Testis (tissue), 3 donors: ENCODE measurements around the gene LRRN2. TPM values are rescaled to one million over a fixed set of nuclear protein-coding genes. Genes with fewer than 3 reads are reported as not detected.

Experiments
- DNase-seq: peaks from one replicate; pipeline ENCODE4 v3.0.0-alpha.2; 2019
- H3K27ac ChIP-seq, 2 donors: fragments of 200-600 bp; sonication (generic); one replicate each; pipeline ENCODE4 v1.5.1; 2019
- H3K27me3 ChIP-seq: fragments of 200-600 bp; sonication (generic); one replicate; pipeline ENCODE4 v1.5.1; 2019
- H3K36me3 ChIP-seq: fragments of 200-600 bp; sonication (generic); one replicate; pipeline ENCODE4 v1.5.1; 2017; ENCODE audit warnings: low read depth; ENCODE audit errors: missing control alignments
- H3K4me1 ChIP-seq: fragments of 200-600 bp; sonication (generic); one replicate; pipeline ENCODE4 v1.5.1; 2019
- H3K4me3 ChIP-seq, 2 donors: fragments of 200-600 bp; sonication (generic); one replicate each; pipeline ENCODE4 v1.5.1; 2017 to 2019
- H3K9me3 ChIP-seq: fragments of 200-600 bp; sonication (generic); one replicate; pipeline ENCODE4 v1.5.1; 2017
- CTCF ChIP-seq, 3 experiments: fragments of 450-650 bp in 2 of 3; fragments of 200-600 bp in 1 of 3; sonication (generic) in 1 of 3; IDR thresholded peaks; one replicate each; pipeline ENCODE4 v1.5.1; 2016 to 2019; ENCODE audit warnings: antibody characterized with exemption in 3 of 3, mild to moderate bottlenecking in 2 of 3, moderate library complexity in 1 of 3
- POLR2A ChIP-seq: fragments of 450-650 bp; IDR thresholded peaks from one replicate; pipeline ENCODE4 v1.6.1; 2017; ENCODE audit warnings: antibody characterized with exemption, mild to moderate bottlenecking, moderate library complexity
- WGBS, 2 donors: methylation state at CpG; one replicate each; pipeline ENCODE4 v1.1.5; 2018; 5-methylcytosine and 5-hydroxymethylcytosine counted together
- intact Hi-C: fragments of 100-400 bp; cut with DNase I; formaldehyde crosslinking; loops from one replicate; pipeline ENCODE4 v1.15.1; 2023; ENCODE audit warnings: low total_unique reads
- polyA plus RNA-seq: library from polyadenylated mRNA; stranded (reverse); fragments of 350-450 nt; fragmentation: Illumina TruSeq; extraction: RNeasy Lipid Tissue Mini Kit (QIAGEN cat#74804); gene quantifications from one replicate; pipeline ENCODE4 v1.2.3, GENCODE V29; 2014; ENCODE audit warnings: low read depth, low replicate concordance; ENCODE audit not compliant: insufficient read depth
- total RNA-seq, 2 donors: library from RNA; depleted of rRNA; stranded (reverse); fragments of >200 nt; gene quantifications; one replicate each; pipeline ENCODE4 v1.2.3, GENCODE V29; 2016

LRRN2 gene
- total and polyA plus RNA-seq, 3 donors from 2014 or later: 16.7 to 27.4 (median 19.5) TPM

DNA sequence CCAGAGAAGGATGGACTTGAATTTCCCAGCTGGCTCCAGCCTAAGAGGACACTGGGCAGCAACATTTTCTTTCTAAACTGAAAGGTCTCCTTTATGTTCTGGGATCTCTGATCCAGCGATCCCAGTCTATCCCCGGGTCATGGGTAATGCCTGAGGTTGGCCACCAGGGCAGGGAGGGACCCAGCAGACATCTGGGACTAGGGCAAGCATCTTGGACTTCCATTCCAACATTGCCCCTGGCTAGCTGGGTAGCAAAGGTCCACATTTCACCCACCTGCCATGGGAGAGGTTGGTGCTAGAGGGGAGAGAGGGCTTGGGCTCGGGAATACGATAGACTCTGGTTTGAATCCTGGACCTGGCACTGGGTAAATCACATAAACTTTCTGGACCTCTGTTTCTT lies 84.6 kb downstream of the LRRN2 start:
- no peaks in the 10 kb centered on the region for H3K9me3 ChIP-seq
- H3K27me3 ChIP-seq: no peaks in the 10 kb centered on the region
- peak in 1 of 3 experiments; percentile 16 for TF ChIP-seq CTCF (IDR thresholded peaks at IDR 0.05)
- TF ChIP-seq POLR2A: no peak
- H3K27ac ChIP-seq: peak overlapping the region in 1 of 2 donors; percentile 47
- intact Hi-C loops: no loop called here
- H3K4me1 ChIP-seq: peaks cover 12% of the 10 kb centered on the region
- no peak for DNase-seq
- no peak overlapping the region for H3K4me3 ChIP-seq
- no peaks in the 10 kb centered on the region for H3K36me3 ChIP-seq
- 74 to 95% methylated on average over 4 of the region's 4 CpGs for WGBS, 2 donors

DNA sequence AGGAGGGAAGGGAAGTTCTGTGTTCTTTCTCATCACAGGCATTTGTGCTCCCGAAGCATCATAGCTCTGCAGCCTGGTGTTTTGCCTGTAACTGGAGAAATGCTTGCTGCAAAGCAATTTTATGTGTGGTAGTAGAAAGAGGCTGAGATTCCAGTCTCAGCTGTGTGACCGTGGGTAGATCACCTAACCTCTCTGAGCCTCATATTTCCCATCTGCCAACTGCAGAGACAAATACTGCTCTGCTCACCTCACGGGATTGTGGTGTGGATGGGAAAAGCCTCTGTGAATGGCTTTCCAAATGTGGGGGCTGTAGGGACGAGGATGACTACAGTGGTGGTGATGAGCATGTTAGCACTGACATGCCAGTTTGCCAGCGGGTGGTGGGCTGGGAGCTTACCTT lies 85.3 kb downstream of the LRRN2 start:
- H3K27ac ChIP-seq: no peak overlapping the region
- H3K4me3 ChIP-seq: no peak overlapping the region
- H3K36me3 ChIP-seq: no peaks in the 10 kb centered on the region
- intact Hi-C loops: no loop called here
- peaks cover 12% of the 10 kb centered on the region for H3K4me1 ChIP-seq
- H3K9me3 ChIP-seq: no peaks in the 10 kb centered on the region
- no peak for DNase-seq
- WGBS, 2 donors: 78 to 80% methylated on average over 5 of the region's 5 CpGs
- TF ChIP-seq CTCF (IDR thresholded peaks at IDR 0.05): no peak
- no peak for TF ChIP-seq POLR2A
- no peaks in the 10 kb centered on the region for H3K27me3 ChIP-seq

GRCh38 chr1:204599596-204599995 lies 85.9 kb downstream of the LRRN2 start:
- Histone ChIP-seq H3K27ac (no peak overlapping the region), H3K27me3 (no peaks in the 10 kb centered on the region), H3K36me3 (no peaks in the 10 kb centered on the region), H3K4me1 (peaks cover 12% of the 10 kb centered on the region), H3K9me3 (no peaks in the 10 kb centered on the region), H3K4me3 (no peak overlapping the region)
- DNase-seq: no peak
- WGBS, 2 donors: 46 to 85% methylated on average over 7 to 10 of the region's 10 CpGs
- intact Hi-C loops: no loop called here
- TF ChIP-seq POLR2A: no peak
- no peak for TF ChIP-seq CTCF (IDR thresholded peaks at IDR 0.05)

DNA sequence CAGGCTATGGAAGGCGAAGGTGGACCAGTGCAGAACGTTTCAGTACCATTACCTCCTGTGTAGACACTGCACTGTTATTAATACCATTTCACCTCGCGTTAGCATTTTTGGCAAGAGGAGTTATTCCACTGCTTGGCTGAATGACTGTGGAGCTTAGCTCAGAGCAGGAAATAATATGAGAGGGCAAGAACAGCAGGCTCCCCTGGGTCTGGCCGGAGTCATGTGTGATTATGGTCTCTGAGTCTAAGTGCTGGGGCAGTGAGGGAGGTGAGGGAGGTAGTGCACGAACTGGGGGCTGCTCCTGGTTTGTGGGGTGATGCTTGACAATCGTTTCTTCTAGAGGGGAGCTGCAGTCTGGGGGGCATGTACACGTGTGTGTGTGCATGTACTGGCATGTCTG lies 86.4 kb downstream of the LRRN2 start:
- no peak for DNase-seq
- no peaks in the 10 kb centered on the region for H3K36me3 ChIP-seq
- H3K9me3 ChIP-seq: no peaks in the 10 kb centered on the region
- no peak for TF ChIP-seq CTCF (IDR thresholded peaks at IDR 0.05)
- no peak for TF ChIP-seq POLR2A
- H3K27ac ChIP-seq: no peak overlapping the region
- no peak overlapping the region for H3K4me3 ChIP-seq
- intact Hi-C loops: no loop called here
- peaks cover 12% of the 10 kb centered on the region for H3K4me1 ChIP-seq
- H3K27me3 ChIP-seq: no peaks in the 10 kb centered on the region
- WGBS, 2 donors: 57 to 69% methylated on average over 8 of the region's 8 CpGs

DNA sequence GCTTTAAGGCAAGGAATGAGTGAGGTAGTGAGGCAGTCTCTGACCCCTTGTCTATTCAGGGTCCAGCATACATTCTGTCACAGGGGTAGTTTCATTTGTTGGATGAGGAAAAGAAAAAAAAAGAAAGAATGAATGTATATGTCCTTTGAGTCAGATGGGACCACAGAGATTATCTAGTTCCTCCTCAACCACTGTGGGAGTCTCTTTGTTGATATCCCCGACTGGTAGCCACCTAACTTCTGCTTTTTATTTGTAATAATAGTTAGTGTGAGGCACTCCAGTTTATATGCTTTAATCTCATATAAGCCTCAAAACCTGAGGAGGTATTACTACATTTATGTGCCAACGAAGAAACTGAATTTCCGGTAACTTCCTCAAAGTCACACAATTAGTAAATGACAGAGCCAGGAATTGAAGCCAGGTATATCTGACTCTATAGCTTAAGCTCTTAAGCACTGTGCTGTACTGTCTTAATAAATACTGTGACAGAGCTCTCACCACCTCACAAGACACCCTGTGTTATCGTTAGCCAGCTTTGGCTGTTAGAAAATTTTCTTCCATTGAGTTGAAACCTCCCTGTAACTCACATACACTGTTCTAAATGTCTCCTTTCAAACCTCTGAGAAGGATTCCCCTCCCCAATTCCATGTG lies 87.1 kb downstream of the LRRN2 start:
- H3K4me3 ChIP-seq: no peak overlapping the region
- no peaks in the 10 kb centered on the region for H3K27me3 ChIP-seq
- TF ChIP-seq POLR2A: no peak
- no peak for TF ChIP-seq CTCF (IDR thresholded peaks at IDR 0.05)
- H3K36me3 ChIP-seq: no peaks in the 10 kb centered on the region
- no peak overlapping the region for H3K27ac ChIP-seq
- WGBS, 2 donors: 80 to 85% methylated on average over 4 of the region's 4 CpGs
- H3K4me1 ChIP-seq: peaks cover 12% of the 10 kb centered on the region
- intact Hi-C loops: no loop called here
- no peaks in the 10 kb centered on the region for H3K9me3 ChIP-seq
- DNase-seq: no peak
